H1 (cell line): ENCODE results near the gene CYP4V2.

Experiments
- BACH1 ChIP-seq: IDR thresholded peaks from 2 replicates; pipeline ENCODE4 v1.6.1; 2012; ENCODE audit warnings: low read length, improper control_type of control experiment
- CTCF ChIP-seq, 3 experiments: IDR thresholded peaks; 1 replicate in 2 of 3; 2 replicates in 1 of 3; pipeline versions ENCODE4 v1.5.1 to v1.6.1; 2011; ENCODE audit warnings: low read length in 3 of 3, mild to moderate bottlenecking in 3 of 3, inconsistent platforms in 2 of 3, low read depth in 1 of 3, moderate library complexity in 1 of 3; ENCODE audit not compliant: insufficient read depth in 1 of 3; ENCODE audit errors: control extremely low read depth in 1 of 3
- EGR1 ChIP-seq: IDR thresholded peaks from 2 replicates; pipeline ENCODE4 v1.6.1; 2011; ENCODE audit warnings: low read depth, low read length, borderline replicate concordance
- POLR2A ChIP-seq, 2 experiments: IDR thresholded peaks; 1 replicate in 1 of 2; 2 replicates in 1 of 2; pipeline ENCODE4 v1.6.1; 2011; ENCODE audit warnings: low read depth in 2 of 2, low read length in 2 of 2, mild to moderate bottlenecking in 2 of 2; ENCODE audit errors: control extremely low read depth in 1 of 2
- RAD21 ChIP-seq, 2 experiments: IDR thresholded peaks in 1 of 2; conservative IDR thresholded peaks in 1 of 2; 2 replicates each; pipeline ENCODE4 v1.6.1; 2011; ENCODE audit warnings: low read depth in 2 of 2, low read length in 2 of 2, improper control_type of control experiment in 1 of 2, inconsistent platforms in 1 of 2, mild to moderate bottlenecking in 1 of 2, moderate library complexity in 1 of 2
- YY1 ChIP-seq: IDR thresholded peaks from 2 replicates; pipeline ENCODE4 v1.6.1; 2011; ENCODE audit warnings: low read depth, mild to moderate bottlenecking, low read length

- no peak for TF ChIP-seq POLR2A (IDR thresholded peaks at IDR 0.05; ENCODE audit: control extremely low read depth in 1 of 2, low read depth in 2 of 2, low read length in 2 of 2)
- TF ChIP-seq RAD21 (IDR thresholded peaks at IDR 0.05 in 1 of 2, conservative IDR thresholded peaks at IDR 0.05 in 1 of 2; ENCODE audit: low read depth in 2 of 2, low read length in 2 of 2): no peak
- no peak for TF ChIP-seq BACH1
- TF ChIP-seq CTCF (IDR thresholded peaks at IDR 0.05; ENCODE audit: control extremely low read depth in 1 of 3, insufficient read depth in 1 of 3, low read depth in 1 of 3, low read length in 3 of 3): no peak
- no peak for TF ChIP-seq YY1
- TF ChIP-seq EGR1: no peak
Observed at GRCh38 chr4:186196063-186196462, 4.7 kb downstream of the CYP4V2 start.
